HG03439 (cell line): Measurements from ENCODE around the gene PXYLP1.

Experiments used
- ATAC-seq: cut with Tn5 transposase; IDR thresholded peaks from one replicate; pipeline ENCODE4 v1.9.1; 2021; ENCODE audit warnings: mild to moderate bottlenecking, moderate library complexity; ENCODE audit not compliant: unreplicated experiment

The PXYLP1 gene

DNA sequence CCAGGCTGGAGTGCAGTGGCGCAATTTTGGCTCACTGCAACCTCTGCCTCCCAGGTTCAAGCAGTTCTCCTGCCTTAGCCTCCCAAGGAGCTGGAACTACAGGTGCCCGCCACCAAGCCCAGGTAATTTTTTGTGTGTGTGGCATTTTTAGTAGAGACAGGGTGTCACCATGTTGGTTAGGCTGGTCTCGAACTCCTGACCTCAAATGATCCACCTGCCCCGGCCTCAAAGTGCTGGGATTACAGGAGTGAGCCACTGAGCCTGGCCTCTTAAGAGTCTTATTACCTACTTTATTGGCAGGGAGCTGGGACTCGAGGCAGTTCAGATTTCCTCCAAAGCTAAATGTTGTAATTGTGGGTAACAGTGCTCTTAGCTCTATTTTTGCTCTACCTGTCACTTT, 16.4 kb downstream of the PXYLP1 start:
- no peak for ATAC-seq

DNA sequence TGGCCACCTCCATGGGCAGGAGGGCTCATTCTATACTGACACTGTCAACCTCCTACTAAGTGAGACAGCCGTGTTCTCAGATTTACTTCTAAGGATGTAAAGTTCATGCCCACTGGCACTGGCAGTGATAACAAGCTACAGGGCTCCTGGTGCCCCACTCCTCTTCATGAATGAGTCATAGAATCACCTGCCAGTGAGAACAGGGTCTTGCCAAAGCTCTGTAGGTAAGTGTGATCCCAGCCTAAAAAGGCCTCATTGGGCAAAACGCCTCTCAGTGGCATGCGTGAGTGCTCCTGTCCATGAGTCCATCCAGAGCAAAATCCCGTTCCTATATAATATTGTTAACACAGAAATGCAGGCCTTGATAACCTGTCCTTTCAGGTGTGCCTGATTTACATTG, 17.4 kb downstream of the PXYLP1 start:
- ATAC-seq: no peak

DNA sequence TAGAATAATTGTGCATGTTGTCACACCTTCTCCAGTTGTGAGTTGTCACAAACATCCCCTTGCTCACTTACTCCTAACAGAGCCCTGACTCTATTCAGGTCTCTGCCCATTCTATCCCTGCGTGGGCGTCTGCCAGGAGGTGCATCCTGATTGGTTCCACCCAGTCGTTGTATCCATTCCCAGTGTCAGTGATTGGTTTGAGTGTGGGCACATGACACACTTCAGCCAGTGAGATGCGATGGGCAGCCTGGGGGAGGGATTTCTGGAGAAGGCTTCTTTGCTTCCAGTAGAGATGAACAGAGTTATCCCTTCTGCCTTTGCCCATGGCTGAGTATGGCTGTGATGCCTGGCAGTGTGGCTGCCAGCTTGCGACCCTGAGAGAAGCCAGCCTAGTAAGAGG, 18.7 kb downstream of the PXYLP1 start:
- ATAC-seq: no peak

DNA sequence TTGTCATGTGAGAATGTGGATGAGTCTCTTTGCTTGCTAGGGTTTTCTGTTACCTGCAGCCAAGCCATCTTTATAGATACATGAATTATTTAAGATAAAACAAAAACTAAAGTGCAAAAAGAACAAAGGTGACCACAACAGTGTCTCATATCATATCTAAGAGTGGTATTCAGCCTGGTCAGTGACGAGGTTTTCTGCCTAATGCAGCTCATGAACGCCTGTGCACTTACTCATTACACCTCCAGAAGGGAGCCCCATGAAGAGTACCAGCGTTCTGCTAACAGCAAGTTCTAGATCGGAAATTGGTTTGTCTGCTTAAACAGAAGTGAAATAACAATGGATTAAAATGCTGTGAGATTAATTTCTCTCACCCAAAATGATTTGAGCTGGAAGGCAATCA, 19.2 kb downstream of the PXYLP1 start:
- ATAC-seq: no peak

DNA sequence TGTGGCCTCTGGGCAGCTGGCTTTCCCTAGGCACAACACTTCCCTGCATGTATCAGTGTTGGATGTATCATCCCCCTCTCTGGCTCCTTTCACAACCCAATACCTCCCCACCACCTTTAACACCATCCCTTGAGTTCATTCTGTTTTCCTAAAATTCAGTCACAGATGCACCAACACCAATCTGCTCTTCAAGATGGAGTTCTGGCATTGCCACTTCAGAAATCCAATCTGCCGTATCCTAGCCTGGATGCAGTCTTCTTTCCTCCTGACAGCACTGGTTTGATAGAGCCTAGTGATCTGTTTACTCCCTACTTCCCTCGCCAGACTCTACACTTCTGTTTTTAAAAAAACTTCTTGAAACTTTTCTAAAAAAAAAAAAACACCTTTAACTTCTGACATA, 21.7 kb downstream of the PXYLP1 start:
- no peak for ATAC-seq

DNA sequence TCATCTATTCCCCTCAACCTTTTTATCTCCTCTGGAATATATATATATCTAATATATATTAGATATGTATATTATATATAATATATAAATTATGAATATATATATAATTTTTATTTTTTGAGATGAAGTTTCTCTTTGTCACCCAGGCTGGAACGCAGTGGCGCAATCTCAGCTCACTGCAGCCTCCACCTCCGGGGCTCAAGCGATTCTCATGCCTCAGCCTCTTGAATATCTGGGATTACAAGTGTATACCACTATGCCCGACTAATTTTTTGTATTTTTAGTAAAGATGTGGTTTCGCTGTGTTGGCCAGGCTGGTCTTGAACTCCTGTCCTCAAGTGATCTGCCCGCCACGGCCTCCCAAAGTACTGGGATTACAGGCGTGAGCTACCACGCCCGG, 22.2 kb downstream of the PXYLP1 start:
- no peak for ATAC-seq

DNA sequence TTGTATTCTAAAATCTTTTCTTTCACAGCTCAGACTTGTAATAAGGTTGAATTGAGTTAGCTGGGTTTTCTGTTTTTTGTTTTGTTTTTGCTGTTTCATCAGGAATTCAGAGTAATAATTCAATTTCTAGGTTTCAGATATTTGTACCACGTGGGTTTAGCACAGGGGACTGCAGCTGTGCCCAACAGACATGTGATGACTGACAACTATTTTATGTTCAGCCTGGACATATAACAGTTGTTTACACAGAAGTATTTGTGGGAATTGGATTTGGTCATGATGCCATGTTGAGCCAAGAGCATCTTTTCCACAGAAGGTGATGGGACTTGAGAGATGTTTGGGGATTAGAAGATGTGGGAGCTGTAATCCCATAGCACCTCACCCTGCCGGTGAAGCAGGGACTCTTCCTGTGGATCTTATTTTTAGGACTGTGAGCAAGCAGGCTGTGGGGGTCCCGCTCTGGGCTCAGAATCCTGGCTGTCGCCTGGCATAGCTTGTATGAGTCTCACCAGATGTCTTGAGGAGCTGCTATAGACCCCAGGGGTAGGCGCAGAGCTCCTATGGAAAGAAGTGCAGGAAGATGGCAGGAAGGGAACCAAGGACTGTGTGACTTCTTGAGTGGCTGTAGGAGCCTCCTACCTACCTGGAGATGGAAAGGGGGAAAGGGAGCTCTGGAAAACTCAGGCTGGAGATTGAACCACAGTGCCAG, 23.7 kb downstream of the PXYLP1 start:
- no peak for ATAC-seq

DNA sequence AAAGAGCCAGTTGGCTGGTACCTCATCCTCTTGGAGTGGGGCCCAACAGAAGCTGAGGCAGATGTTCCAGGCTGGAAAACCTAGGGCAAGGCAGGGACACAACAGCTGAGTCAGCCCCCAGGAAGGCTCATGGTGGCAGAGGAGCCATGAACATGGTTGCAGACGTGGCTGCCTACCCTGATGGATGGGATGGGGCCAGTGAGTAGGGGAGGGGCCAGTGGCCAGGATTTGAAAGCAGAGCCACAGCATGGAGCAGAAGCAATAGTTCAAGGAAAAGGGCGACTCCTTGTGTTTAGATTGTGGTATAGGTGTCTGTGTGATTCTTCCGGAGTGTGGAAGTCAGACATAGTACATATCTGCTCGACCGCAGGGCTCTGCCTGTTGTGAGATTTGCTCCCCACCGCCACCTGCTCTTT, 24.2 kb downstream of the PXYLP1 start:
- ATAC-seq: no peak

DNA sequence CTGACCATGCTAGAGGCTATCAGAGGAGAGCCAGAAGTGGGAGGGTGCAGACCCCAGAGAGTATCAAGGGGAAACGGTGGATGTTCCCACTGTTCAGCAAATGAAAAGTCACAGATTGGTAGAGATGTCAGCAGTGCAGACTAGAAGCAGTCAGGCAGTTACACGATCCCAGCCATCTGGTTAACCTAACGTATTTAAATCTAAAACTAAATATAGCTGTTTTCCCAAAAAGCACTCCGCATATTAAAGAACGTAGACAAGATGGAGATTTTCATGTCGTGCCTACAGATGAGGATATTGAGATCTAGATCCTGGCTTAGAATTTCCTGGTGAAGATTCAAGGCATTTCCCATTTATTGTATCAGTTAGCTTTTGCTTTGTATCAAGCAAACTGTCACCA, 25.2 kb downstream of the PXYLP1 start:
- no peak for ATAC-seq

DNA sequence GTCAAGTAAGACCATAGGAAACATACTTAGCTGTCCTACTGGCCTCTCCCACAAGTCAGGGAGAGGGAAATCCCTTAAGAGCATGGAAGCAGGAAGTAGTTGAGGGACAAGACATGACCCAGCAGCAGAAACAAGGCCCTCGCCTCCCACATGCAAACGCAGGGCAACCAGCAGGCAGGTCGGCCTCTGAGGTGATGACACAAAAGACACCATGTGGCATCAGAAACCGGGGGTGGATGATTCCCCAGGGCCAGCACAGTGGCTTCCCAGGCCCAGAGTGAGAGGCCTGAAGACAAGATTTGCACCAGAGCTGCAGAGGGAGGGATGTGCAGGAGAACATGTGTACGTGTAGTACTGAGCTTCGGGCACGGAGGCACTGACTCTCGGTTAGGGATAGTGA, 26.3 kb downstream of the PXYLP1 start:
- no peak for ATAC-seq

DNA sequence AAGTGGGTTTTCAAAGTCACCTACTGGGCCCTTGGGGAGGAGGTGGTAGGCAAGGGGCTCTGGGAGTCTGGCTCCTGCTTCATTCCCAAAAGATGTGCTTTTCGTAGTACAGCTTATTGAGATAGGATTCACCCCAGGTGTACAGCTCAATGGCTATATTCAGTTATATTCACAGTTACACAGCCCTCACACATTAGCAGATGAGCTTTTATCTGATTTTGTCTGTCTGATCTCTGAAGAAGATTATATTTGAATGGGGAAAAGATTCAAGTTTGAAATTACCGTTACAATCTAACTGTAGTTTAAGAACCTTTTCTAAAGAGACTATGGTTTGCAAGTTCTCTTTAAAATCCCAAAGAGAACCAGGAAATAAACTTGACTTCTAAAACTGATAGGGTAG, 27.3 kb downstream of the PXYLP1 start:
- ATAC-seq: no peak

DNA sequence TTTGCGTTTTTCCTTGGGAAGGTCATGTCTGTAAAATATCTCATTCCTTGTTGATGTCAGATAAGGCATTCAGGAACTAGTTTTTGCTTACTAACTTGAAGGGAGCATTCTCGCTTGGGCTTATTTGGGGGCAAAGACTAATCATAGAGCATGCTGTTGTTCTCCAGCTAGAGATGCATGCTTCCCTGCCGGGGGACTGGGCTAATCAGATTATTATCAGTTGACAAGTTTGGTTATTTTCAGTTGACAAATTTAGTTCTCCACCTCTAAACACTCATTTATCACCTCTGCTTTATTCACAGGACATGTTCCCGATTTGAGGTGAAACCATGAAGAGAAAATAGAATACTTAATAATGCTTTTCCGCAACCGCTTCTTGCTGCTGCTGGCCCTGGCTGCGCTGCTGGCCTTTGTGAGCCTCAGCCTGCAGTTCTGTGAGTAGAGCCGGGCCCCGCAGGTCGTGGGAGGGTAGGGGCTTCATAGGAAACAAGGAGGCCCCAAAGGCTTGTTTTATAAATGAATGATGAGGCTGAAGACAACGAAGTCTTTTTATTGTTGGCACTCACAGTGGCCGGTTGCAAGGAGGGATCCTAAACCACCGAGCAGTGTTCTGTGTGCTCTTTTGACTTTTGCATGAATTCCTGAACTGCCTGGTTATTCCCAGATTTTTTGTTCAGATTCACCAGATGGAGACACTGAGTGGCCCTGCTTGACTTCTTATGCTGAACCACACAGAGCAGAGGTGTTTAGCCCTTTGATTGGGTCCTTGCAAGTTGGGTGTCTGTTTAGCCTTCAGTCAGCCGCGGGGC, 28.4 kb downstream of the PXYLP1 start:
- no peak for ATAC-seq

DNA sequence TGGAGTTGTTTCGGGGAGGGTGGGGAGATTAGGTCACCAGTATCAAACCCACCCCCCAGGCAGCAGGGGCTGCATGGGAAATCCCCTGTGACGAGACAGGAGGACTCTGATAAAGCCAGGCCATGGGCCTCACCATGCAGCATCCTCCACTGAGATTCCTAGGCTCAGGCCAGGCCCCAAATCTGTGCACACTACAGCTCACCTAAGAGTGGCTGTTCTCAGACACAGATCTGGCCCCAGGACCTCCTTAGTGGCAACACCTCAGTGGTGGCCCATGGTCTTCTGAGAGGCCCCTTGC, 29.0 kb downstream of the PXYLP1 start:
- no peak for ATAC-seq

DNA sequence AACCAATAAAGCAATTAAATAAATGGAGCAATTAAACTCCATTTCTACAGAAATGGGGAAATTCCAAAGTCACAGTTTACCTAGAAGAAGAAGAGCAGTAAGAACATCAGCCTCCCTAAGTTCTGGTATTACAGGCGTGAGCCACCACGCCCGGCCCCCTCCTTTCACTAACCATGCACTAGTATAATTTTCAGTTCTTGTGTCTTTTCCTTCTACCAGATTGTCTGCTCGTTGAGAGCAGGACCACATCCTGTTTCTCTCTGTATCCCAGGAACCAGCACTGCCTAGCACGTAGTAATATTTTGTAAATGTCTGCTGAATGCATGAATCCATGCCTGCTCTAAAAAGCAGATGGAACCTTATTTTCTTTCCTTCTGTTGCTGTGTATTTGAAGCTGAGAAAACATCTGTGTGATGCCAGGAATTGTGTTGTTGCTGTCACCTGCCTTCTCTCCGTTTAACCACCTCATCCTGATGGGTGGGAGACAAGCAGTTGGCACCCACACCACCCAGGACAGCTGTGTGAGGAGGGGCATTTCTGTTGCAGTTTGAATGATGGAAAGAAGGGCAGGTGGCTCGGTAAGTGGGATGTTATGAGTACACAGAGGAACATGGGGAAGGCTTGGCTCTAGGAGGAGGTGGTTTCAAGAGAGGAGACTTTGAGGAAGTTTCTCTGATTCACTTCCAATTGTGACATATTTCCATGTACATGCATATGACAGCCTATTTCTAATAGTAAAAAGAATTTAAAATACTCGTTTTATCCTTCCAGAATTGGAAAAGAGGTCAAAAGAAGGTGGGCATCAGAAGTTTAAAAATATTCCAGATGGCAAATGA, 30.1 kb downstream of the PXYLP1 start:
- no peak for ATAC-seq

DNA sequence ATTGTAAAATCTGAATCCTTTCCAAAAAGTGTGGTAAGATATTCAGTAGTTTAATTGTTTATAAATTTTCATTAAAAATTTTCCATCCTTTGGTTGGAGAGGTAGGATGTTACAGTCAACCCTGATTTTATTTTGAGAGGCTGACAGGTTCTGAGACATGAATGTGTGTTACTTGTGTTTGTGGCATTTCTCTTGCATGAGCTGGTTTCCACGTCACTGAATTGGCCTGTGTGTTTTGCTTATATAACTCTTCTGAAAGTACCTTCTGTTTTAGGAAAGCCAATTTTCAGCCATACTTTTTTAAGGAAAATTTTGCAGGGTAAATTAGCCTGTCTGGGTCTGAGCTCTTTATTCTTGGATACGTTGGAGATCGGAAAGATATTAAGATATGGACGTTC, 30.7 kb downstream of the PXYLP1 start:
- ATAC-seq: no peak

DNA sequence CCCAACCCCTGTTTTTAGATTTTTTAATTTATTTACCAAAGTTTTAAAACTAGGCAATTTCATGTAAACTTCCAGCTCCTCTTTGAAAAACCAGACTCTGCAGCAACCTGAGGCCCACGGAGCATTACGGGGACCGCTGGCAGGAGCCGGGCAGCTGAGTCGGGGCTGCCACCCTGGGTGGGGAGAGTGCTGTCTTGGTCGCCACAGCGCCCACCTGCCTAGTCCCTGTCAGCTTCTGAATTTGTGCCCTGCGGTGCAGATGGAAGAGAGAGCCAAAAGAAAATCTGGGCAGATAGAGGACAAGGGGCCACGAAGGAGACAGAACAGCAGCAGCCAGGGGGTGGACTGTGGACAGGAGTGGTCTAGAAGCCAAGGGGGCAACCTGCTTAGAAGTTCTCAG, 34.6 kb downstream of the PXYLP1 start:
- no peak for ATAC-seq

DNA sequence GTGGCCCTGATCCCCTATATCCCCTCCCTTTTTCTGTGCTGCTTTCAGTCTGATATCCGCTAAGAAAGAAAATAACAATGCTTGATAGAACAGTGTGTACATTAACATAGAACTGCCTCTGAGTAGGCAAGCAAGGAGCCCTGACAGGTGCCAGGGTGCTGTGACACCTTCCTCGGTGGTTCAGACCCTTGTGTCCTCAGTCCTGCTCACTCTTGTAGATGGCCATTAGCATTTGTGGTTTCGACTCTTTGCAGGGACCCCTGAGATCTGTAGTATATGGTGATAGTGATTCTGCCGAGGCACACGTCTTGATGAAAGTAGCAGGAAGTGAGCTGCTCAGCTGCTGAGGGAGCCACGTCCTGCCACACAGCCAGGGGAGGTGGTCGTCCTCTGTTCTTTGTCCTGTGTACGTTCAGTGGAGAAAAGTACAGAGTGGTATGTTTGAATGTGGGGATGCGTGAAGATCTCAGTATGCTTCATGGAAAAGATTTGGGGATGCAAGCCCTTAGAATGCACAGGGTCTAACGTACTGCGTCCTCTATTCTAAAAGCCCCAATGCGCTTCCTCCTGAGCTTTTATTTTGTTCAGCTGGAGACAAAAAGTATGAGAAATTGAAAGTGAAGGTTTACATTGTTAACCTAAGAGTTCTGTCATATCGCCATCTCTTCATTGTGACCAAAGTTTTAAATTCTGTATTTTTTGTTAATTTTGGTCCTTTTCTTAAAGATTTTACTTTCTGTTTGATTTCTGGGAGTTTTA, 35.4 kb downstream of the PXYLP1 start:
- no peak for ATAC-seq

DNA sequence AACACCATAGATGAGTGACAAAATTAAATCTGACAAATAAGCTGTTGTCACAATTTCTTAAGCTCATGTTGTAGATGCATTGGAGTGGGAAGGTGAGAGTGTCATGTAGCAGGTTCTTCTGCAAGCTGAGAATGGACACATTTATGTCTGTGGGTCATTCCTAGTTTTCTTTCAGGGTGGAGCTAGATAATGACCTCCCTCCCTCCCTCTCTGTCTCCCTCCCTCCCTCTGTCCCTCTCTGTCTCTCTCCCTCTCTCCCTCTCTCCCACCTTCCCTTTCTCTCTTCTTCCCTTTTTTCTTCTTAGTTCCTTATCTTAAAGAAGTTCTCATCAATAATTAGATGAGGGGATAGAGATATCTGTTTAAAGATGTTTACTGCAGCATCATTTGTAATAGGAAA, 36.0 kb downstream of the PXYLP1 start:
- ATAC-seq: no peak

DNA sequence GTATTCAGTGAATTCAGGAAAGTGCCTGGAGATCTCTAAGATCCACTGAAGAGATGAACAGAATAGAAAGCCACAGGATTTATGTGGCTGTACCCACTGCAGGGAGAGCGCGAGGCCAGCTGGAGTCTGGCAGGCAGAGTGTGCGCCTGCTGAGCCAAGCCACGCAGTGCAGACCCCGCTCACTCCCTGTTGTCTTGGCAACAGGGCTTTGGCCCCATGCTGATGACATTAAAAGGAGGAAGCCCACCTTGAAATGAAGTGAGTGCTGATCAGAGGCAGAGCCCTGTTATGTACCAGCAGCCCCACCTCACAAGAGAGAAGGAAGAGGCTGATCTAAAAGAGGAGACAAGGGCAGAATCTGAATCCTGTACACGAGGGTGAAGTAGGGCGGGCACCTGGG, 36.7 kb downstream of the PXYLP1 start:
- ATAC-seq: no peak

DNA sequence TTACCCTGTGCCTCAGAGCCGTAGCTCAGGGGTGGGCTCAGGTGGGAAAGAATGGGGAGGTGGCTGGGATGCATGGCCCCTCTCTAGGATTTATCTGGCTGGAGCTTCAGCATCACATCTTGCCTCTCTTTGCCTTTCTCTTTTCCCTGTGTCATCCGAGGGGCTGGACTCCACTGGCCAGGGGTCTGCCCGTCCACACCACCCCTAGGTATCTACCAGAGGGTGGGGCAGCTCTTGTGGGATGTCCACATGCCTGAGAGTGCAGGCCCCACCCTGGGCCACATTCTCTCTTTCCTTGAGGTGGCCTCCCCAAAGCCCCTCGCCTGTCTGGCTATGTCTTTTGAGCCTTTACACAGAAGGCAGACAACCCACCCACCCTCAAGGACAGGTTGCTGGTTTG, 37.2 kb downstream of the PXYLP1 start:
- ATAC-seq: no peak

DNA sequence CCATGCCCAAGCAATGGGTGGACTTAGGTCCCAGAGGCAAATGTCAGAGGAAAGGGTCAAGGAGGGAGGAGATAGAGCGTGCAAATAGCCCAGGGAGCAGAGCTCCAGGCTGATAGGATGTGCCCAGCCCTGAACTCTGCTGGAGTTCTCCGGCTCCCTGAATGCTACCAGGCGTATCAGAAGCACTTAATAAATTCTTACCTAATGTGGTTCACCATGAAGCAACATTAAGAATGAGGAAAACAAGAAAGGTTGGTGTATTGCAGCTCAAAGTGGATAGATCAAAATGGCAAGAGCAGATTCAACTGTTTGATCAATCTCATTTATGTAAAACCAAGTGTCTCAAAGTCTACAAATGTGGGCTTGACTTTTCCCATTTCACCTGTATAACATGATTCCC, 38.3 kb downstream of the PXYLP1 start:
- ATAC-seq: no peak
